ENCODE results near the gene MZF1.
"Not testable (repeated sequence)": the region's sequence is repeated elsewhere in the genome, so short reads cannot be mapped to it uniquely, and the experiment has no call there.

MZF1 gene

GRCh38 chr19:58555369-58555885 lies 17.7 kb downstream of the MZF1 start:
- DNase-seq (ENCODE audit: low spot score), result no peak

DNA sequence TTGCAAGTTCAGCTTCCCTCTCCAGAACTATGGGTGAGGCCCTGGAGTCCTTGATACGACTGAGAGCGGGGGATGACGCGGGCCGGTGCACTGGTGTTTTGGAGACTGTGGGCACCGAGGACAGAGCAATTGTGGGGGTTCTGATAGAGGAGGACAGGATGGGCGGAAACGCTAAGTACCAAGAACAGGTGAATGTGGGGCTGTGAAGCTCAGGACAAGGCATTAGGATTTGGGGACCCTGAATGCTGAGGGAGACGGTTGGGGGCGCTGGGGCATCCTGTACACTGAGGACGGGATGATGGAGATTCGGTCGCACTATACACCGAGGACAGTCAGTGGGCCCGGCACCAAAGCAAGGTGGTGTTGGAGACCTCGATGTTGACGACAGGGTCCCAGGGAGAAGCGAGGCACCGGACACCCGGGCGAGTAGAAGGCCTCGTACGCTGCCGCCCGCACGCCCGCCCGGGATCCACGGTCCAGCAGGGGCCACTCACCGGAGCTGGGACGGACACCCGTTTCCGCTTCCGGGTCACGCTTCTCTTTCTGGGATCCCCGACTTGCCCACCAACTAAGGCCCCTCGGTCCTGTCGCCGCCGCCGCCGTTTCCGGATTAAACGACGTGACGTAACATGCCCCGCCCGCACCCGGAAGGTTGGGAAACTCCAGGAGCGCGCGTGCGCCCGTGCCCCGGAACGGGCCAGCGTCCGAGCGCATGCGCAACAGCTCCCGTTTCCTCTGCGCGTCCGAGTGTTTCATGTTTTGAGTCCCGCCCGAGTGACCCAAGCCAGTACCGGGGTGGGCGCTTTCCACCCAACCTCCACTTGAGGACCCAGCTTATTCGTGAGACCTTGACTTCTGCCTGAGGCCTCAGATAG lies 18.4 kb downstream of the MZF1 start, which contains the start of gene CHMP2A:
Gene CHMP2A (minus strand): TSS at position 612 of the 875 bp plus-strand sequence. CDS start 893 bp downstream, outside the sequence.
- peak; percentile 96 for DNase-seq (ENCODE audit: low spot score)

DNA sequence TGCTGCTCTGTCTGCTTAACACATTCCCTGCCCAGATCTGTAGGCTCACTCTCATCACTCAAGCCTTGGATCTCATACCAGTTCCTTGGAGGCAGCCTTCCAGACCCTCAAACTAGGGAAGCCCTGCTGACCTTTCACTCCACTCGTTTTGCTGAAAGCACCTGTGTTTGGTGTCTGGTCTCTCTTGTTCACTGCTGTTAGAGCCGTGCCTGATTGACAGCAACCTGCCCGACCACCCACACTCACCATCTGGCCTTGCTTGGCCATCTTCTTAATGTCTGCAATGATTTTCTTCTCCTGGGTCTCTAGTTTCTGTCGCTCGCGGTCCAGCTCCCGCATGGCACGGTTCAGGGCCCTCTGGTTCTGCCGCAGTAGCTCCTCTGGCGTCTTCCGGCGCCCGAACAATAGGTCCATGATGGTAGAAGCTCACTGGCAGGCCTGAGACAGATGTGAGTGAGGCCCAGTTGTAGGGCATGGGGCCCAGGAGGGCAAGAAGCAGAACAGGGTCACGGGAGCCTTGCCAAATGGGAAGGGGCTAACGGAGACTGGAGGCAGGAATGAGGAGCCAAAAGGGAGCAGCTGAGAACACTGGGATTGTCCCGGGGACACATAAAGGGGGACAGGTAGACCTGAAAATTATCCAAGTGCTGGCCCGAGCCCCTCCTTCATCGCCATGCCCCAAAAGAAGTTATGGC lies 19.2 kb downstream of the MZF1 start:
- no peak for DNase-seq (ENCODE audit: low spot score)

- DNase-seq (ENCODE audit: low spot score), result no peak
Measured at GRCh38 chr19:58552655-58553054, 20.5 kb downstream of the MZF1 start.

- no peak for DNase-seq (ENCODE audit: low spot score)
Measured at GRCh38 chr19:58551577-58552471, 21.3 kb downstream of the MZF1 start.

- DNase-seq (ENCODE audit: low spot score), result no peak
Measured at GRCh38 chr19:58551123-58551497, 22.0 kb downstream of the MZF1 start.

- DNase-seq (ENCODE audit: low spot score), result no peak
Measured at GRCh38 chr19:58550362-58551122, 22.6 kb downstream of the MZF1 start.

- DNase-seq (ENCODE audit: low spot score), result no peak
Measured at GRCh38 chr19:58549664-58550361, 23.3 kb downstream of the MZF1 start.

DNA sequence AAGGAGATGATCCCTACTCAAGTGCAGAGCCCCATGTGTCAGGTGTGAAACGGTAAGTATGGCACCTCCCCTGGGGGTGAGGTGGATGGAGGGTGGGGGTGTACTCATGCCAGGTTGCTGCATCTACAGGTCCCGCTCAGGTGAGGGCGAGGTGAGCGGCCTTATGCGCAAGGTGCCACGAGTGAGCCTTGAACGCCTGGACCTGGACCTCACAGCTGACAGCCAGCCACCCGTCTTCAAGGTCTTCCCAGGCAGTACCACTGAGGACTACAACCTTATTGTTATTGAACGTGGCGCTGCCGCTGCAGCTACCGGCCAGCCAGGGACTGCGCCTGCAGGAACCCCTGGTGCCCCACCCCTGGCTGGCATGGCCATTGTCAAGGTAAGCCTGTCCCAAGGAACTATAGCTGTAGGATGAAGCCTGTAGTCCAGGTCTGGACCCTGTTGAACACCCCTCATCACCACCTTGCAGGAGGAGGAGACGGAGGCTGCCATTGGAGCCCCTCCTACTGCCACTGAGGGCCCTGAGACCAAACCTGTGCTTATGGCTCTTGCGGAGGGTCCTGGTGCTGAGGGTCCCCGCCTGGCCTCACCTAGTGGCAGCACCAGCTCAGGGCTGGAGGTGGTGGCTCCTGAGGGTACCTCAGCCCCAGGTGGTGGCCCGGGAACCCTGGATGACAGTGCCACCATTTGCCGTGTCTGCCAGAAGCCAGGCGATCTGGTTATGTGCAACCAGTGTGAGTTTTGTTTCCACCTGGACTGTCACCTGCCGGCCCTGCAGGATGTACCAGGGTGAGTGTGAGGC lies 24.1 kb downstream of the MZF1 start:
- no peak for DNase-seq (ENCODE audit: low spot score)

DNA sequence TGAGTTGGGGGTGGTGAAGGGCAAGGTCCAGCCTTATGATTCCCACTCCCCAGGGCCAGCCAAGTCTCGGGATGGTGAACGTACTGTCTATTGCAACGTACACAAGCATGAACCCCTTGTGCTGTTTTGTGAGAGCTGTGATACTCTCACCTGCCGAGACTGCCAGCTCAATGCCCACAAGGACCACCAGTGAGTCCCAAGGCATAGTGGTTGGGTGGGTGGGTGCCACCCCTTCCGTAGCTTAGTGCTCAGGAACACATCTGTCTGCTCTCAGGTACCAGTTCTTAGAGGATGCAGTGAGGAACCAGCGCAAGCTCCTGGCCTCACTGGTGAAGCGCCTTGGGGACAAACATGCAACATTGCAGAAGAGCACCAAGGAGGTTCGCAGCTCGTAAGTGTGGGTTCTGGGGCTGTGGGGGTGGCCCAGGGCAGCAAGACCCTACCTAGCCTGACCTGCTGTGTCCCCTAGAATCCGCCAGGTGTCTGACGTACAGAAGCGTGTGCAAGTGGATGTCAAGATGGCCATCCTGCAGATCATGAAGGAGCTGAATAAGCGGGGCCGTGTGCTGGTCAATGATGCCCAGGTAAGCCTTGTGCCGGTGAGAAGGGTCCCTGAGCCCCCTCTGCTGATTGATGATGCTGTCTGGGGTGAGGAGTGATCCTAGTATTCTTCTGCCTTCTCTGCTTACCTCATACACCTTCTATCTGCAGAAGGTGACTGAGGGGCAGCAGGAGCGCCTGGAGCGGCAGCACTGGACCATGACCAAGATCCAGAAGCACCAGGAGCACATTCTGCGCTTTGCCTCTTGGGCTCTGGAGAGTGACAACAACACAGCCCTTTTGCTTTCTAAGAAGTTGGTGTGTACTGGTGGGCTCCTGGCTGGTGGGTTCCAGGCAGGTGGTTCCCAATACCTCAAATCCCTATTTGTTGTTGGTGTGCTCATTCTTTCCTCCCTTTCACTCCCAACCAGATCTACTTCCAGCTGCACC lies 25.5 kb downstream of the MZF1 start:
- DNase-seq (ENCODE audit: low spot score), result no peak

DNA sequence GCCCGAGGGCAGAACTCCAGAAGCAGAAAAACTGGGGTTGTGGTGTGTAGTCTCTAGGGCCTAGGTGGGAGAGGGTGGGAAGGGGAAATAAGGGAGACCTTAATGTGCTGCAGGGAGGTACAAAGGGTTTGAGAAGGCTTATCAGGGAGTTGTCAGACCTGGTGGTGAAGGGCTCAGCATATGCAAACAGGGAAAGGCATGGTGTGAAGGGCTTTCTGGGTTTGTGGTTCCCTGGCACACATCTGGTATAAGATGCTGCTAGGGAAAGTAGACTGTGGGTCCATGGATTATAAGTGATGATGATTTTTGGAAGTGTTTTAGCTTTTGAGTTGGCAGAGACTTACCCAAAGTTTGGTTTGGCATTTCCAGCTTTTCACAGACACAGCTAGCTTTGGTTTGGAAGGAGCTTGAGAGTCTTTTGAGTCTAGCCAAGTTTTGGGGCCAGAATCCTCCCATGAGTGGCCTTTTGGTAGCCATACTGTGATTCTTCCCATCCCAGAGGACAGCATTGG lies 27.1 kb downstream of the MZF1 start:
- DNase-seq (ENCODE audit: low spot score), result no peak

- DNase-seq (ENCODE audit: low spot score), result no peak
Measured at GRCh38 chr19:58545286-58546018, 27.7 kb downstream of the MZF1 start.

- DNase-seq (ENCODE audit: low spot score), result peak; percentile 96
Measured at GRCh38 chr19:58544591-58545285, 28.4 kb downstream of the MZF1 start.

GRCh38 chr19:58543826-58544590 lies 29.1 kb downstream of the MZF1 start, which contains the start of gene TRIM28:
Gene TRIM28, plus strand, starts transcription at chr19:58544064. Its CDS starts 694 bp downstream, at chr19:58544758.
- peak; percentile 100 for DNase-seq (ENCODE audit: low spot score)

- DNase-seq (ENCODE audit: low spot score), result not testable (repeated sequence)
Measured at GRCh38 chr19:58542641-58543372, 30.3 kb downstream of the MZF1 start.
